Vagina (tissue), 2 donors: ENCODE data around the gene SNX3.

ENCODE experiments used
- POLR2A ChIP-seq, 2 donors: fragments of 450-650 bp; IDR thresholded peaks; one replicate each; pipeline ENCODE4 v1.6.1; 2017; ENCODE audit warnings: antibody characterized with exemption in 2 of 2, mild to moderate bottlenecking in 2 of 2, moderate library complexity in 2 of 2
- POLR2AphosphoS5 ChIP-seq, 2 donors: sonication (generic); formaldehyde crosslinking; IDR thresholded peaks; one replicate each; pipeline ENCODE4 v1.9.0; 2017; ENCODE audit warnings: antibody characterized with exemption in 2 of 2, mild to moderate bottlenecking in 2 of 2, low read depth in 1 of 2; ENCODE audit not compliant: insufficient read depth in 1 of 2
- TF ChIP-seq, protein P1 (sequence below), 3 experiments: fragments of 450-650 bp in 2 of 3; fragments of 200-600 bp in 1 of 3; sonication (generic) in 1 of 3; IDR thresholded peaks; one replicate each; pipeline ENCODE4 v1.5.1; 2017 to 2019; ENCODE audit warnings: antibody characterized with exemption in 3 of 3, mild to moderate bottlenecking in 2 of 3, moderate library complexity in 2 of 3

DNA sequence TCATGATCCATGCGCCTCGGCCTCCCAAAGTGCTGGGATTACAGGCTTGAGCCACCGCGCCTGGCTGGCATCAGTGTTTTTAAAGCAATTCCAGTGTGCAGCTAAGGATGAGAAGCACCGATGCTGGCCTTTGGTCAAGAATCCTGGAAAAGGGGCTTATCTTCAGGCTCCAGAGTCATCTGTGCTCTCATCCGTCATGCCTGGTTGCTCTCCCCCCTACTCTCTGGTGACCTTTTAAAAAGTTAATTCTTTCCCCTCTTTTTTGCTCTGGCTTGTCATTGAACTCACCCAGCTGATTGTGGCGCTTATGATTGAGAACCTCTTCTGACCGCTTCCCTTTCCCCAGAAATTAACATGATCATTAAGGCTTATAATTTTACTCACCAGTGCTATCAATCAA, 66.3 kb downstream of the SNX3 start:
- TF ChIP-seq POLR2AphosphoS5 (IDR thresholded peaks at IDR 0.05; ENCODE audit: insufficient read depth in 1 of 2, low read depth in 1 of 2) (no peak), POLR2A (IDR thresholded peaks at IDR 0.05) (no peak)
- TF ChIP-seq, protein P1, sequence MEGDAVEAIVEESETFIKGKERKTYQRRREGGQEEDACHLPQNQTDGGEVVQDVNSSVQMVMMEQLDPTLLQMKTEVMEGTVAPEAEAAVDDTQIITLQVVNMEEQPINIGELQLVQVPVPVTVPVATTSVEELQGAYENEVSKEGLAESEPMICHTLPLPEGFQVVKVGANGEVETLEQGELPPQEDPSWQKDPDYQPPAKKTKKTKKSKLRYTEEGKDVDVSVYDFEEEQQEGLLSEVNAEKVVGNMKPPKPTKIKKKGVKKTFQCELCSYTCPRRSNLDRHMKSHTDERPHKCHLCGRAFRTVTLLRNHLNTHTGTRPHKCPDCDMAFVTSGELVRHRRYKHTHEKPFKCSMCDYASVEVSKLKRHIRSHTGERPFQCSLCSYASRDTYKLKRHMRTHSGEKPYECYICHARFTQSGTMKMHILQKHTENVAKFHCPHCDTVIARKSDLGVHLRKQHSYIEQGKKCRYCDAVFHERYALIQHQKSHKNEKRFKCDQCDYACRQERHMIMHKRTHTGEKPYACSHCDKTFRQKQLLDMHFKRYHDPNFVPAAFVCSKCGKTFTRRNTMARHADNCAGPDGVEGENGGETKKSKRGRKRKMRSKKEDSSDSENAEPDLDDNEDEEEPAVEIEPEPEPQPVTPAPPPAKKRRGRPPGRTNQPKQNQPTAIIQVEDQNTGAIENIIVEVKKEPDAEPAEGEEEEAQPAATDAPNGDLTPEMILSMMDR (IDR thresholded peaks at IDR 0.05), result no peak
